HFF-Myc (cell line): ENCODE measurements around the gene CDH16.

Experiments
- DNase-seq: peaks from one replicate; pipeline ENCODE4 v3.0.0-alpha.2; 2011; ENCODE audit warnings: low read depth; ENCODE audit errors: extremely low read depth
- H3K4me3 ChIP-seq: replicated peaks from 2 replicates; pipeline ENCODE4 v1.5.1; 2011; ENCODE audit warnings: low read depth, mild to moderate bottlenecking, control low read depth, low read length
- TF ChIP-seq, protein P1 (sequence below): IDR thresholded peaks from 2 replicates; pipeline ENCODE4 v1.5.1; 2012; ENCODE audit warnings: mild to moderate bottlenecking, low read depth, low read length, control low read depth; ENCODE audit errors: missing control alignments

CDH16 gene

DNA sequence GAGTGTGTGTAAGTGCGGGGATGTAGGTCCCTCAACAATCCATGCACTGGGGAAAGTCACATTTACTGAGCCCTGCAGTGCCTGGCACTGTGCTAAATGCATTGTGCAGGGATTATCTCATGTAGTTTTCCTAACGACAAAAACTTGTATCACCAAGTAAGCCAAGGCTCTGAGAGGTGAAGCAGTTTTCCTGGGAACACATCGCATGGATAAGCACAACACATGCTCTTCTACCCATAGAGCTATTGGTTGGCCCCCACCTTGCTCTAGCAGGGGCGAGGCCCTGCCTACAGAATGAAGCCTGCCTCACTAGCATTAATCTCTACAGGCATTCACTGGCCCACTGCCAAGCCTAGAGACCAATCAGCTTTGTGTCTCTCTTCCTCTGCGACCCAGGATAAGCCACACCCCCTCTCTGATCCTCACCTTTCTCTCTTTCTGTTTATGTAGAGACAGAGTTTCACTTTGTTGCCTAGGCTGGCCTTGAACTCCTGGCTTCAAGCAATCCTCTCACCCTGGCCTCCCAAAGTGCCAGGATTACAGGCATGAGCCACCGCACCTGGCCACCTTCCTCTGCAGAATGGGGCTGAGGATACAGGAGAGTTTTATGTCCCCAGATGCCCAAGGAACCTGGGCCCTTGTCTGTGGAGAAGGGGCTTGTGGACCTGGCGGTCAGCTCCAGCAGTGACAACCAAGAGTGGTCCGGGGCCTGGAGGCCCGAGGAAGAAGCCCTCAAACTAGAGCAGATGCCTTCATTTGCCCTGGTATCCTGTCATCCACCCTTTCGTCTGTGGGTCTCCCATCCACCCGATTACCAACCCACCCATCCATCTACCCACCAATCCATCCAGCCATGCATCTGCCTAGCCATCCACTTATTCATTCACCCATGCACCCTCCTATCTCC, 12.8 kb downstream of the CDH16 start:
- no peak overlapping the region for H3K4me3 ChIP-seq
- DNase-seq: no peak
- TF ChIP-seq, protein P1, sequence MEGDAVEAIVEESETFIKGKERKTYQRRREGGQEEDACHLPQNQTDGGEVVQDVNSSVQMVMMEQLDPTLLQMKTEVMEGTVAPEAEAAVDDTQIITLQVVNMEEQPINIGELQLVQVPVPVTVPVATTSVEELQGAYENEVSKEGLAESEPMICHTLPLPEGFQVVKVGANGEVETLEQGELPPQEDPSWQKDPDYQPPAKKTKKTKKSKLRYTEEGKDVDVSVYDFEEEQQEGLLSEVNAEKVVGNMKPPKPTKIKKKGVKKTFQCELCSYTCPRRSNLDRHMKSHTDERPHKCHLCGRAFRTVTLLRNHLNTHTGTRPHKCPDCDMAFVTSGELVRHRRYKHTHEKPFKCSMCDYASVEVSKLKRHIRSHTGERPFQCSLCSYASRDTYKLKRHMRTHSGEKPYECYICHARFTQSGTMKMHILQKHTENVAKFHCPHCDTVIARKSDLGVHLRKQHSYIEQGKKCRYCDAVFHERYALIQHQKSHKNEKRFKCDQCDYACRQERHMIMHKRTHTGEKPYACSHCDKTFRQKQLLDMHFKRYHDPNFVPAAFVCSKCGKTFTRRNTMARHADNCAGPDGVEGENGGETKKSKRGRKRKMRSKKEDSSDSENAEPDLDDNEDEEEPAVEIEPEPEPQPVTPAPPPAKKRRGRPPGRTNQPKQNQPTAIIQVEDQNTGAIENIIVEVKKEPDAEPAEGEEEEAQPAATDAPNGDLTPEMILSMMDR: no peak

DNA sequence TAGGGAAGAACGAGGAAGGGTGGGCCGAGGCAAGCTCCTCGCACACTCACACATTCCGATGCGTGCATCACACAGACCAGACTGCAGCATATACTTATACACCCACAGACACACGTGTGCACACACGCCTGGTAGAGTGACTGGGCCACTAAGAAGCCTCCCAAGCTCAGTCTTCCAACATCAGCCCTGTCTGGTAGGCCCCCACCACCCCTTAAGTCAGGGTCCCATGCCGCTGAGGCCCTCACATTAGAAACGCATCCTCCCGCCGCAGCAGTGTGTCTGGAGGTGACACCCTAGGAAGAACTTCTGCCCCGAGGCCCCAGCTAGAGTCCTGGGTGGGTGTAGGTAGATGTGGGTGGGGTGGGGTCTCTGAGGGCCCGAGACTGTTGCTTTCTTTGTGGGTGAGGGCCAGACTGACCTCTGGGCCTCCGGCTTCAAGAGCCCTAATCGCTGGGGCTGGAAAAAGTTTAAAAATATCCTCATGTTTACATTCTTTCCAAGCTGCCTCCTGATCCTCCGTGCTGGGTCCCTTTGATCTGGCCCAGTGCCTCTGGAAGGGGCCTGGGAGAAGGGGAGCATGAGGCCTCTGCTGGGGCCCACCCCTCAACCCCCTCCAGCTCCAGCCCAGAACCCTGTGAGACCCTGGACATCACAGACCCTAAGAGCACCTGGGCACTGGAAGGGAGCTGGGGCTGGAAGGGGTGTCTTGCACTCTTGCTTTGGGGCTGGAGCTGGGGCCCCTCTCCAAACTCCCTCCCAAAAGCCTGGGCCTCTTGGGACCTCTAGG, 13.6 kb downstream of the CDH16 start:
- DNase-seq: no peak
- no peak overlapping the region for H3K4me3 ChIP-seq
- TF ChIP-seq, protein P1: no peak

DNA sequence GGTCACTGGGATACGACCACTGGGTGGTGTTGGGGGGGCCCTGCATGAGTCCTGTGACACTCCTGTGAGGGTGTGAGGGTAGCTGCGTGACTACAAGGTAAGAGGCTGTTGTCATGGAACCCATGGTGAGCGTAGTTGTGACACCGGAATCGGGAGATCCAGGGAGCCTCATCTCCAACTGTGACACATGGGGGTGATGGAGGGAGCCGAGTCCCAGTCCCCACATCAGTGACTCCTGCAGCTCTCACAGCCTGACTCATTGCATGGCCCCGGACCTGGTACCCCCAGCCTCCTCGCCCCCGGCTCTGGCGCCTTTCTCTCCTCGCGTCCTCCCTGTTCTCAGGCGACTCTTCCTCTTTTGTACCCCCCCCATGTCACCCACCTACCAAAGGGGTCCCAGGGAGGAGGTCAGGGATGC, 14.2 kb downstream of the CDH16 start:
- TF ChIP-seq, protein P1: no peak
- DNase-seq: no peak

DNA sequence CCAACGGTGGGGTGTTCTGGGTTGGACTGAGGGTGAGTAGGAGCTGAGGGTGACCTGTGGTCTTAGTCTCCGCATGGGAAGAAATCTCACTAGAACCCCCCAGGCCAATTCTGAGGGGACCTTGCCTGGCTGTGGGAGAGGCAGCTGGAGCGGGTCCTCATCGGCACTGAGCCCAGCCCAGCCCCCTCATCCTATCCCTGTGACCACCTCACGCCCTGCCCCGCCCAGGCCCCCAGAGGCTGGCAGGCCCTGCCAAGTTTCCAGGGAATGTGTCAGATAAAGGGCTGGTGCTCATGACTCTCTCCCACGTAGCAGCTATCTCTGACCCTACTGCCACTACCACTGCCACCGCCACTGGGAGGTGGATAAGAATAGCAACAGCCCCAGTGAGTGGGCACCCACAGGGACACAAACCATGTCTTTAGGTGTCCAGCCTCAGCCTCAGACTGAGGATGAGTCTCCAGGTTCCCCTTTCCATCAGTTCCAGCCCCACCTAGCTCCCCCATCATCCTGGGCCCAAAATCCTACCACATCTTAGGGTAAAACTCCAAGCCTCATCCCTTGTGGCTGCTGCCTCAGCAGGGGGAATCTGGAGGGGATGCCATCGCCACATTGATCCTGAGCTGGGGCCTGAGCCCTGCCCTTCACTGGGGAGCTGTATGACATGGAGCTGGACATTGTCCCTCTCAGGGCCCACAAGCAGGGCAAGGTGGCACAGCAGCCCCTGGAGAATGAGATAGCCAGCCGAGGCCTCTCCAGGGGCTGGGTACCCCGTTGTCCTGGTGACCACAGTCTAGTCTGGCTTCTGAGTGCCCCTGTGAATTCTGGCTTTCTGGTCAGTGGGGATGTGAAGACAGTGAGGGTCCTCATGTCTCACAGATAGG, 14.9 kb downstream of the CDH16 start:
- TF ChIP-seq, protein P1: no peak
- H3K4me3 ChIP-seq: no peak overlapping the region
- DNase-seq: no peak

More for the DNA sequence above, 14.2 kb downstream of the CDH16 start:
- no peak overlapping the region for H3K4me3 ChIP-seq

GRCh38 chr16:66902648-66903543, 15.8 kb downstream of the CDH16 start:
- TF ChIP-seq, protein P1: no peak
- no peak for DNase-seq
- H3K4me3 ChIP-seq: no peak overlapping the region
